K562 (cell line): ENCODE measurements around the gene CDYL2. TPM values are rescaled to one million over a fixed set of nuclear protein-coding genes. Genes with fewer than 3 reads are reported as not detected.

Source experiments
- ATAC-seq: fragments of 200-7000 bp; cut with Tn5 transposase; 3 replicates; pipeline ENCODE4 v1.9.1; 2020; ENCODE audit warnings: moderate library complexity
- BruUV-seq: library from RNA; stranded (reverse); fragments of 400-500 nt; replicated peaks from 2 replicates; lab custom pipeline; 2021; lab: Mats Ljungman, UMichigan
- CTCF ChIA-PET: fragments of 300-600 bp; formaldehyde crosslinking; extraction: SDS; loops from one replicate; lab custom pipeline; 2021; ENCODE audit warnings: low intra/inter-chr PET ratio; lab: Yijun Ruan, JAX
- POLR2A ChIA-PET: fragments of 300-600, 350-650 bp; sonication (Branson Sonifier 250); formaldehyde crosslinking; extraction: SDS; loops from one replicate; lab custom pipeline; 2021; ENCODE audit warnings: antibody characterized with exemption, inconsistent platforms; lab: Yijun Ruan, JAX
- DNase-seq, 4 experiments: peaks; one replicate each; pipeline versions ENCODE4 v3.0.0 to v3.0.0-alpha.2; 2011 to 2018; ENCODE audit warnings: low spot score in 3 of 4, mixed read lengths in 3 of 4; ENCODE audit errors: extremely low read depth in 1 of 4
- FAIRE-seq: peaks from 2 replicates; lab custom pipeline; 2011; peaks lifted over from hg19 to GRCh38; lab: Jason Lieb, UNC
- H2AFZ ChIP-seq: 2 replicates; pipeline ENCODE4 v1.6.0; 2011; ENCODE audit warnings: low read depth, low read length, control low read depth, inconsistent platforms
- H3K27ac ChIP-seq: fragments of 200-600 bp; 3 replicates; pipeline ENCODE4 v1.8.0; 2011; ENCODE audit warnings: low read depth, mild to moderate bottlenecking, control low read depth, inconsistent platforms, low read length, moderate library complexity, mixed read lengths; ENCODE audit errors: extremely low read depth
- H3K27me3 ChIP-seq, 2 experiments: fragments of 300-600 bp in 1 of 2; 2 replicates in 1 of 2; 3 replicates in 1 of 2; pipeline versions ENCODE4 v1.6.0 to v1.8.0; 2011; ENCODE audit warnings: inconsistent platforms in 2 of 2, low read length in 2 of 2, mild to moderate bottlenecking in 1 of 2, mixed read lengths in 1 of 2, moderate library complexity in 1 of 2; ENCODE audit not compliant: control insufficient read depth in 2 of 2, insufficient read depth in 2 of 2
- H3K36me3 ChIP-seq: fragments of 300-600 bp; 3 replicates; pipeline ENCODE4 v1.8.0; 2011; ENCODE audit warnings: mild to moderate bottlenecking, low read length, inconsistent platforms; ENCODE audit not compliant: control insufficient read depth, insufficient read depth
- H3K4me1 ChIP-seq, 2 experiments: fragments of 200-600 bp in 1 of 2; replicated peaks in 1 of 2; 2 replicates in 1 of 2; 3 replicates in 1 of 2; pipeline versions ENCODE4 v1.5.1 to v1.8.0; 2011; ENCODE audit warnings: inconsistent platforms in 2 of 2, low read length in 2 of 2, mild to moderate bottlenecking in 1 of 2, mixed read lengths in 1 of 2, moderate library complexity in 1 of 2; ENCODE audit not compliant: control insufficient read depth in 2 of 2, insufficient read depth in 2 of 2
- H3K4me2 ChIP-seq: 2 replicates; pipeline ENCODE4 v1.6.1; 2011; ENCODE audit warnings: low read length, control low read depth, inconsistent platforms, mixed read lengths; ENCODE audit not compliant: insufficient read depth
- H3K4me3 ChIP-seq: fragments of 200-600 bp; sonication (generic), shearing (Covaris generic); 2 replicates; pipeline ENCODE4 v1.5.1; 2016; ENCODE audit warnings: control low read depth, inconsistent platforms
- H3K79me2 ChIP-seq: fragments of 200-600 bp; 3 replicates; pipeline ENCODE4 v1.8.0; 2011; ENCODE audit warnings: low read length, inconsistent platforms; ENCODE audit not compliant: control insufficient read depth, insufficient read depth
- H3K9ac ChIP-seq, 2 experiments: 2 replicates each; pipeline versions ENCODE4 v1.6.0 to v1.6.1; 2011; ENCODE audit warnings: low read depth in 2 of 2, low read length in 2 of 2, control low read depth in 1 of 2, inconsistent platforms in 1 of 2, mild to moderate bottlenecking in 1 of 2, mixed read lengths in 1 of 2; ENCODE audit not compliant: insufficient read depth in 1 of 2
- H3K9me1 ChIP-seq: one replicate; pipeline ENCODE4 v1.6.0; 2011; ENCODE audit warnings: inconsistent platforms, mild to moderate bottlenecking, low read length, moderate library complexity; ENCODE audit not compliant: control insufficient read depth, insufficient read depth
- H3K9me3 ChIP-seq: replicated peaks from 2 replicates; pipeline ENCODE4 v1.5.1; 2011; ENCODE audit warnings: low read depth, low read length, inconsistent platforms; ENCODE audit not compliant: control insufficient read depth, insufficient read depth
- H4K20me1 ChIP-seq: replicated peaks from 2 replicates; pipeline ENCODE4 v1.6.1; 2011; ENCODE audit warnings: low read length, inconsistent platforms, mixed read lengths; ENCODE audit not compliant: control insufficient read depth, insufficient read depth
- GTF2A2 ChIP-seq: IDR thresholded peaks from 2 replicates; pipeline ENCODE4 v1.6.1; 2016; ENCODE audit warnings: mild to moderate bottlenecking, missing genetic modification characterization, missing compliant biosample characterization
- KAT2B ChIP-seq: IDR thresholded peaks from one replicate; pipeline ENCODE4 v1.6.1; 2012; ENCODE audit warnings: low read depth, mild to moderate bottlenecking, control low read depth, inconsistent platforms, low read length, moderate library complexity
- KLF10 ChIP-seq: fragments of 250-450 bp; sonication (Bioruptor Pico); IDR thresholded peaks from 2 replicates; pipeline ENCODE4 v1.6.1; 2021; ENCODE audit warnings: matching md5 sums
- MEF2A ChIP-seq: IDR thresholded peaks from 2 replicates; pipeline ENCODE4 v1.6.1; 2011; ENCODE audit warnings: low read depth, mild to moderate bottlenecking, low read length, moderate library complexity; ENCODE audit not compliant: control insufficient read depth
- NCOA4 ChIP-seq: fragments of 450-650 bp; IDR thresholded peaks from 2 replicates; pipeline ENCODE4 v1.6.1; 2018; ENCODE audit warnings: mild to moderate bottlenecking; ENCODE audit not compliant: partially characterized antibody
- PHB2 ChIP-seq: fragments of 450-650 bp; IDR thresholded peaks from 2 replicates; pipeline ENCODE4 v1.6.1; 2017; ENCODE audit warnings: low read depth
- RCOR1 ChIP-seq, 2 experiments: IDR thresholded peaks; 2 replicates each; pipeline ENCODE4 v1.6.1; 2012; ENCODE audit warnings: low read depth in 2 of 2, low read length in 2 of 2, borderline replicate concordance in 1 of 2, improper control_type of control experiment in 1 of 2
- SIX5 ChIP-seq, 2 experiments: IDR thresholded peaks; 2 replicates each; pipeline ENCODE4 v1.6.1; 2011; ENCODE audit warnings: low read length in 2 of 2, borderline replicate concordance in 1 of 2, low read depth in 1 of 2, mild to moderate bottlenecking in 1 of 2, moderate library complexity in 1 of 2; ENCODE audit not compliant: insufficient read depth in 1 of 2
- WGBS: fragments of 100-300 bp; shearing (Covaris generic); methylation state at CpG from one replicate; pipeline ENCODE4 v1.1.6; 2016; ENCODE audit warnings: low coverage, mixed read lengths; ENCODE audit not compliant: insufficient coverage; ENCODE audit errors: missing lambda C conversion rate; 5-methylcytosine and 5-hydroxymethylcytosine counted together
- in situ Hi-C: fragments of 300-500 bp; cut with MboI; formaldehyde crosslinking; loops from 4 replicates; pipeline ENCODE4 v1.15.0; 2018; ENCODE audit warnings: inconsistent platforms, mixed read lengths
- intact Hi-C: fragments of 100-400 bp; cut with micrococcal nuclease; formaldehyde crosslinking; loops from 2 replicates; pipeline ENCODE4 v1.14.2; 2022
- polyA plus RNA-seq, 8 experiments: library from polyadenylated mRNA; depleted of rRNA in 4 of 8; stranded (reverse) in 5 of 8; unstranded in 3 of 8; fragments of >200 nt; fragmentation: Nextera tagmentation in 2 of 8; fragmentation: Illumina TruSeq in 1 of 8; extraction: Ambion mirVana in 2 of 8; extraction: Trizol in 1 of 8; gene quantifications; 2 replicates each; pipeline versions ENCODE4 v1.2.1 to v1.2.3, GENCODE V29; 2011 to 2014; ENCODE audit warnings: inconsistent platforms in 1 of 8, missing spikeins in 1 of 8
- total RNA-seq, 7 experiments: library from RNA; depleted of rRNA in 6 of 7; stranded (reverse); fragments of >200 nt in 6 of 7; fragmentation: Illumina TruSeq in 2 of 7; extraction: Trizol in 2 of 7; gene quantifications; 2 replicates each; pipeline versions ENCODE4 v1.2.1 to v1.2.3, GENCODE V29; 2011 to 2021; ENCODE audit warnings: low replicate concordance in 1 of 7
- TF ChIP-seq, protein P1 (sequence below): fragments of 450-650 bp; IDR thresholded peaks from 2 replicates; pipeline ENCODE4 v1.6.1; 2016; ENCODE audit warnings: mild to moderate bottlenecking, moderate library complexity
- TF ChIP-seq, protein P2 (sequence below): fragments of 450-650 bp; IDR thresholded peaks from 2 replicates; pipeline ENCODE4 v1.6.1; 2016; ENCODE audit warnings: missing biosample characterization, missing genetic modification characterization

CDYL2 gene
- total and polyA plus RNA-seq, 9 of the 15 experiments (the other 6 are each of a cell fraction or from before 2014, with no cell fraction given): under 0.01 to 0.04 (median 0.01) TPM; not detected in 6

GRCh38 chr16:80670170-80670865 lies 134.1 kb downstream of the CDYL2 start:
- Histone ChIP-seq H3K9me1 (no peaks in the 10 kb centered on the region), H3K4me2 (no peak overlapping the region), H3K27me3 (peaks cover 7 to 40% of the 10 kb centered on the region in 2 experiments; a peak in 4 of 5 replicates), H3K4me3 (no peak overlapping the region), H4K20me1 (no peaks in the 10 kb centered on the region; the same call in 1 of the 2 replicates), H2AFZ (no peak overlapping the region), H3K9ac (no peak overlapping the region), H3K36me3 (no peaks in the 10 kb centered on the region), H3K4me1 (no peaks in the 10 kb centered on the region), H3K9me3 (no peaks in the 10 kb centered on the region), H3K27ac (no peak overlapping the region), H3K79me2 (no peaks in the 10 kb centered on the region)
- POLR2A ChIA-PET: no interaction called here
- in situ Hi-C loops: no loop called here
- DNase-seq (no peak), FAIRE-seq (no peak), ATAC-seq (no peak)
- WGBS: under 1% methylated on average over 20 of the region's 20 CpGs
- intact Hi-C loops: no loop called here
- CTCF ChIA-PET: no interaction called here
- BruUV-seq: no TSS peak
- no peak for TF ChIP-seq GTF2A2 (tag)
- TF ChIP-seq, protein P1, sequence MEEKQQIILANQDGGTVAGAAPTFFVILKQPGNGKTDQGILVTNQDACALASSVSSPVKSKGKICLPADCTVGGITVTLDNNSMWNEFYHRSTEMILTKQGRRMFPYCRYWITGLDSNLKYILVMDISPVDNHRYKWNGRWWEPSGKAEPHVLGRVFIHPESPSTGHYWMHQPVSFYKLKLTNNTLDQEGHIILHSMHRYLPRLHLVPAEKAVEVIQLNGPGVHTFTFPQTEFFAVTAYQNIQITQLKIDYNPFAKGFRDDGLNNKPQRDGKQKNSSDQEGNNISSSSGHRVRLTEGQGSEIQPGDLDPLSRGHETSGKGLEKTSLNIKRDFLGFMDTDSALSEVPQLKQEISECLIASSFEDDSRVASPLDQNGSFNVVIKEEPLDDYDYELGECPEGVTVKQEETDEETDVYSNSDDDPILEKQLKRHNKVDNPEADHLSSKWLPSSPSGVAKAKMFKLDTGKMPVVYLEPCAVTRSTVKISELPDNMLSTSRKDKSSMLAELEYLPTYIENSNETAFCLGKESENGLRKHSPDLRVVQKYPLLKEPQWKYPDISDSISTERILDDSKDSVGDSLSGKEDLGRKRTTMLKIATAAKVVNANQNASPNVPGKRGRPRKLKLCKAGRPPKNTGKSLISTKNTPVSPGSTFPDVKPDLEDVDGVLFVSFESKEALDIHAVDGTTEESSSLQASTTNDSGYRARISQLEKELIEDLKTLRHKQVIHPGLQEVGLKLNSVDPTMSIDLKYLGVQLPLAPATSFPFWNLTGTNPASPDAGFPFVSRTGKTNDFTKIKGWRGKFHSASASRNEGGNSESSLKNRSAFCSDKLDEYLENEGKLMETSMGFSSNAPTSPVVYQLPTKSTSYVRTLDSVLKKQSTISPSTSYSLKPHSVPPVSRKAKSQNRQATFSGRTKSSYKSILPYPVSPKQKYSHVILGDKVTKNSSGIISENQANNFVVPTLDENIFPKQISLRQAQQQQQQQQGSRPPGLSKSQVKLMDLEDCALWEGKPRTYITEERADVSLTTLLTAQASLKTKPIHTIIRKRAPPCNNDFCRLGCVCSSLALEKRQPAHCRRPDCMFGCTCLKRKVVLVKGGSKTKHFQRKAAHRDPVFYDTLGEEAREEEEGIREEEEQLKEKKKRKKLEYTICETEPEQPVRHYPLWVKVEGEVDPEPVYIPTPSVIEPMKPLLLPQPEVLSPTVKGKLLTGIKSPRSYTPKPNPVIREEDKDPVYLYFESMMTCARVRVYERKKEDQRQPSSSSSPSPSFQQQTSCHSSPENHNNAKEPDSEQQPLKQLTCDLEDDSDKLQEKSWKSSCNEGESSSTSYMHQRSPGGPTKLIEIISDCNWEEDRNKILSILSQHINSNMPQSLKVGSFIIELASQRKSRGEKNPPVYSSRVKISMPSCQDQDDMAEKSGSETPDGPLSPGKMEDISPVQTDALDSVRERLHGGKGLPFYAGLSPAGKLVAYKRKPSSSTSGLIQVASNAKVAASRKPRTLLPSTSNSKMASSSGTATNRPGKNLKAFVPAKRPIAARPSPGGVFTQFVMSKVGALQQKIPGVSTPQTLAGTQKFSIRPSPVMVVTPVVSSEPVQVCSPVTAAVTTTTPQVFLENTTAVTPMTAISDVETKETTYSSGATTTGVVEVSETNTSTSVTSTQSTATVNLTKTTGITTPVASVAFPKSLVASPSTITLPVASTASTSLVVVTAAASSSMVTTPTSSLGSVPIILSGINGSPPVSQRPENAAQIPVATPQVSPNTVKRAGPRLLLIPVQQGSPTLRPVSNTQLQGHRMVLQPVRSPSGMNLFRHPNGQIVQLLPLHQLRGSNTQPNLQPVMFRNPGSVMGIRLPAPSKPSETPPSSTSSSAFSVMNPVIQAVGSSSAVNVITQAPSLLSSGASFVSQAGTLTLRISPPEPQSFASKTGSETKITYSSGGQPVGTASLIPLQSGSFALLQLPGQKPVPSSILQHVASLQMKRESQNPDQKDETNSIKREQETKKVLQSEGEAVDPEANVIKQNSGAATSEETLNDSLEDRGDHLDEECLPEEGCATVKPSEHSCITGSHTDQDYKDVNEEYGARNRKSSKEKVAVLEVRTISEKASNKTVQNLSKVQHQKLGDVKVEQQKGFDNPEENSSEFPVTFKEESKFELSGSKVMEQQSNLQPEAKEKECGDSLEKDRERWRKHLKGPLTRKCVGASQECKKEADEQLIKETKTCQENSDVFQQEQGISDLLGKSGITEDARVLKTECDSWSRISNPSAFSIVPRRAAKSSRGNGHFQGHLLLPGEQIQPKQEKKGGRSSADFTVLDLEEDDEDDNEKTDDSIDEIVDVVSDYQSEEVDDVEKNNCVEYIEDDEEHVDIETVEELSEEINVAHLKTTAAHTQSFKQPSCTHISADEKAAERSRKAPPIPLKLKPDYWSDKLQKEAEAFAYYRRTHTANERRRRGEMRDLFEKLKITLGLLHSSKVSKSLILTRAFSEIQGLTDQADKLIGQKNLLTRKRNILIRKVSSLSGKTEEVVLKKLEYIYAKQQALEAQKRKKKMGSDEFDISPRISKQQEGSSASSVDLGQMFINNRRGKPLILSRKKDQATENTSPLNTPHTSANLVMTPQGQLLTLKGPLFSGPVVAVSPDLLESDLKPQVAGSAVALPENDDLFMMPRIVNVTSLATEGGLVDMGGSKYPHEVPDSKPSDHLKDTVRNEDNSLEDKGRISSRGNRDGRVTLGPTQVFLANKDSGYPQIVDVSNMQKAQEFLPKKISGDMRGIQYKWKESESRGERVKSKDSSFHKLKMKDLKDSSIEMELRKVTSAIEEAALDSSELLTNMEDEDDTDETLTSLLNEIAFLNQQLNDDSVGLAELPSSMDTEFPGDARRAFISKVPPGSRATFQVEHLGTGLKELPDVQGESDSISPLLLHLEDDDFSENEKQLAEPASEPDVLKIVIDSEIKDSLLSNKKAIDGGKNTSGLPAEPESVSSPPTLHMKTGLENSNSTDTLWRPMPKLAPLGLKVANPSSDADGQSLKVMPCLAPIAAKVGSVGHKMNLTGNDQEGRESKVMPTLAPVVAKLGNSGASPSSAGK: no peak
- TF ChIP-seq KAT2B: no peak
- TF ChIP-seq, protein P2, sequence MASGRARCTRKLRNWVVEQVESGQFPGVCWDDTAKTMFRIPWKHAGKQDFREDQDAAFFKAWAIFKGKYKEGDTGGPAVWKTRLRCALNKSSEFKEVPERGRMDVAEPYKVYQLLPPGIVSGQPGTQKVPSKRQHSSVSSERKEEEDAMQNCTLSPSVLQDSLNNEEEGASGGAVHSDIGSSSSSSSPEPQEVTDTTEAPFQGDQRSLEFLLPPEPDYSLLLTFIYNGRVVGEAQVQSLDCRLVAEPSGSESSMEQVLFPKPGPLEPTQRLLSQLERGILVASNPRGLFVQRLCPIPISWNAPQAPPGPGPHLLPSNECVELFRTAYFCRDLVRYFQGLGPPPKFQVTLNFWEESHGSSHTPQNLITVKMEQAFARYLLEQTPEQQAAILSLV (tag): no peak
- TF ChIP-seq KLF10: no peak
- TF ChIP-seq MEF2A: no peak
- no peak for TF ChIP-seq PHB2
- TF ChIP-seq RCOR1 (IDR thresholded peaks at IDR 0.05; ENCODE audit: borderline replicate concordance in 1 of 2, low read depth in 2 of 2, low read length in 2 of 2): no peak
- no peak for TF ChIP-seq SIX5 (IDR thresholded peaks at IDR 0.05; ENCODE audit: borderline replicate concordance in 1 of 2, insufficient read depth in 1 of 2, low read depth in 1 of 2, low read length in 2 of 2)
- no peak for TF ChIP-seq NCOA4
